GM12891 (cell line): Measurements from ENCODE around the gene MYOZ3.

Experiments
- POLR2A ChIP-seq: IDR thresholded peaks from 2 replicates; pipeline ENCODE4 v1.6.1; 2011; ENCODE audit warnings: low read depth, low read length, control low read depth
- POU2F2 ChIP-seq: IDR thresholded peaks from 2 replicates; pipeline ENCODE4 v1.6.1; 2011; ENCODE audit warnings: low read depth, mild to moderate bottlenecking, control low read depth, low read length, moderate library complexity

GRCh38 chr5:150649108-150650020, 11.7 kb upstream of the MYOZ3 start:
- no peak for TF ChIP-seq POLR2A
- TF ChIP-seq POU2F2 = no peak
